ENCODE data around the gene SYF2. TPM values are rescaled to one million over a fixed set of nuclear protein-coding genes. Genes with fewer than 3 reads are reported as not detected.
A peak's percentile ranks its signal among the peaks of the same experiment; 100 is the strongest.
"Not testable (repeated sequence)": the region's sequence is repeated elsewhere in the genome, so short reads cannot be mapped to it uniquely, and the experiment has no call there.

The SYF2 gene
- total and polyA plus RNA-seq, 9 donors, result 38.2 to 141 (median 72.2) TPM

DNA sequence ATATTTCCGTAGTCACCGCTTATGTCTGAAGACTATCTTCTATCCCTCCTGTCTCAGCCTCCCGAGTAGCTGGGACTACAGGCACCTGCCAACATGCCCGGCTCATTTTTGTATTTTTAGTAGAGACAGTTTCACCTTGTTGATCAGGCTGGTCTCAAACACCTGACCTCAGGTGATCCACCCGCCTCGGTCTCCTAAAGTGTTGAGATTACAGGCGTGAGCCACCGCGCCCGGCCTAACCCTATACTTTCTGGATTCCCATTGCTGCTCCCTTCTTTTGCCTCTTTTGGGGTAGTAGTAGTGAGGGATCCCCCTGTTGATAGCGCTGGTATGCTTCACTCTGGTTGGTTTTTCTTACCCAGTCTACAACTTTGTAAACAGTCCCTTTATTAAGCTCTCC lies 5.7 kb upstream of the SYF2 start:
- Histone ChIP-seq H3K9me3 (no peaks in the 10 kb centered on the region), H3K4me1 (ENCODE audit: insufficient read depth) (peaks cover 5% of the 10 kb centered on the region), H3K36me3 (no peaks in the 10 kb centered on the region), H3K27ac (no peak overlapping the region), H3K27me3 (no peaks in the 10 kb centered on the region), H3K4me3 (no peak overlapping the region)
- no peak for DNase-seq
- WGBS, 3 donors, result 89 to 96% (median 93%) methylated on average over 11 of the region's 11 CpGs
- intact Hi-C loops (cut with DNase I), result no loop called here
- TF ChIP-seq EP300 (IDR thresholded peaks at IDR 0.05) (no peak), POLR2A (IDR thresholded peaks at IDR 0.05) (no peak)
- TF ChIP-seq, protein P1, sequence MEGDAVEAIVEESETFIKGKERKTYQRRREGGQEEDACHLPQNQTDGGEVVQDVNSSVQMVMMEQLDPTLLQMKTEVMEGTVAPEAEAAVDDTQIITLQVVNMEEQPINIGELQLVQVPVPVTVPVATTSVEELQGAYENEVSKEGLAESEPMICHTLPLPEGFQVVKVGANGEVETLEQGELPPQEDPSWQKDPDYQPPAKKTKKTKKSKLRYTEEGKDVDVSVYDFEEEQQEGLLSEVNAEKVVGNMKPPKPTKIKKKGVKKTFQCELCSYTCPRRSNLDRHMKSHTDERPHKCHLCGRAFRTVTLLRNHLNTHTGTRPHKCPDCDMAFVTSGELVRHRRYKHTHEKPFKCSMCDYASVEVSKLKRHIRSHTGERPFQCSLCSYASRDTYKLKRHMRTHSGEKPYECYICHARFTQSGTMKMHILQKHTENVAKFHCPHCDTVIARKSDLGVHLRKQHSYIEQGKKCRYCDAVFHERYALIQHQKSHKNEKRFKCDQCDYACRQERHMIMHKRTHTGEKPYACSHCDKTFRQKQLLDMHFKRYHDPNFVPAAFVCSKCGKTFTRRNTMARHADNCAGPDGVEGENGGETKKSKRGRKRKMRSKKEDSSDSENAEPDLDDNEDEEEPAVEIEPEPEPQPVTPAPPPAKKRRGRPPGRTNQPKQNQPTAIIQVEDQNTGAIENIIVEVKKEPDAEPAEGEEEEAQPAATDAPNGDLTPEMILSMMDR (IDR thresholded peaks at IDR 0.05), result no peak

DNA sequence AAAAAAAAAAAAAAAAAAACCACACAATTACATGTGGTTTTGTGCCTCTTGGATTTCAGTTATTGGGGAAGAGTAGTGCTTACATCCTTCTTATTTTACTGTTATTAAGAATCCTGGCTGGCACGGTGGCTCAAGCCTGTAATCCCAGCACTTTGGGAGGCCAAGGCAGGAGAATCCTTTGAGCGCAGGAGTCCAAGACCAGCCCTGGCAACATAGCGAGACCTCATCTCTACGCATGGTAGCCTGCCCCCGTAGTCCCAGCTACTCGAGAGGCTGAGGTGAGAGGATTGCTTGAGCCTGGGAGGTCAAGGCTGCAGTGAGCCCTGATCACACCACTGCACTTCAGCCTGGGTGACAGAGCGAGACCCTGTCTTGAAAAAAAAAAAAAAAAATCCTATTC lies 4.0 kb upstream of the SYF2 start:
- intact Hi-C loops (cut with DNase I); H3K9me3 ChIP-seq: not testable (repeated sequence)
- 89 to 90% (median 90%) methylated on average over 7 of the region's 7 CpGs for WGBS, 3 donors

DNA sequence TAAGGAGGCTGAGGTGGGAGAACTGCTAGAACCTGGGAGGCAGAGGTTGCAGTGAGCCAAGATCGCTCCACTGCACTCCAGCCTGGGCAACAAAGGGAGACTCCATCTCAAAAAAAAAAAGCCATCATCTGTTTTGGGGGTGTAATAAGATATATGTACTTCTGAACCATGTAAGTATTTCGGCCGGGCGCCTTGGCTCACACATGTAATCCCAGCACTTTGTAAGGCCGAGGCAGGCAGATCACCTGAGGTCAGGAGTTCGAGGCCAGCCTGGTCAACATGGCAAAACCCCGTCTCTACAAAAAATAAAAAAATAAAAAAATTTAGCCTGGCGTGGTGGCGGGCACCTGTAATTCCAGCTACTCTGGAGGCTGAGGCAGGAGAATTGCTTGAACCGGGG lies 3.1 kb upstream of the SYF2 start:
- not testable (repeated sequence) for DNase-seq

More for the DNA sequence above, 4.0 kb upstream of the SYF2 start:
- H3K27ac ChIP-seq; H3K4me3 ChIP-seq; H3K4me1 ChIP-seq (ENCODE audit: insufficient read depth); H3K27me3 ChIP-seq; DNase-seq; H3K36me3 ChIP-seq: not testable (repeated sequence)

DNA sequence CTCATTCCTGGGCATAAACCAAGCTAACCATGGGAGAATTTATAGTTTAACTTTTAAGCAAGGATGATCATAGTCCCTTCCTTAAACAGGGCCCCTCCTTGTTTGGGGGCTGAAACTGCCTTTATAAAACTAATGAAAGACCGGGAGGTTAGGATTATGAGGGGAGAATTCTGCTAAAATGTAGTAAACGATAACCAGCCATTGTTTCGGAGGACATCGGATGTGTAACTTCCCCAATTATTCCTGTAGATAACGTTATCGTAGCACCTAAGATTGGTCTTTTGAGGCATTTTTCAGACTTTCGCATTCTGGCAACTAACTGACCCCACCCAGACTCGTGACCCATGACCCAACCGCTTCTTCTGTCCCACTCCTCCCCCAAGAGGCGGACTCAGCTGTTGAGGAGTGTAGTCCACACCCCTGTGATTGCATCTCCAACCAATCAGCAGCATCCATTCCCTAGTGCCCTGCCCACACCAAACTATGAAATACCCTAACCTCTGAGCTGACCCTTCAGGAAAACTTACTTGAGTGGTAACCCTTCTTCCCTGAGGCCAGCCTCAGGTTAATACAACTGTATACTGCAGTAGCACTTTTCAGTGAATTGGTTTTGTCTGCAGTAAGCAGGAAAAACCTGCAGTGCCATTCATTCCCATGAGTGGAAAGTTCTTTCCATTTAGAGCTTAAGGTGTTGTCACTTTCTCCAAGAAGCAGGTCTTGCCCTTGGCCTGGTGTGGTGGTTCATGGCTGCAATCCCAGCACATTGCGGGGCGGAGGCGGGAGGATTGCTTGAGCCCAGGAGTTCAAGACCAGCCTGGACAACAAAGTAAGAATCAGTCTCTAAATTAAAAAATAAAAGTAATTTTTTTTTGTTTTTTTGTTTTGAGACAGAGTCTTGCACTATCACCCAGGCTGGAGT lies 823 bp upstream of the SYF2 start:
- H3K9me3 ChIP-seq, result no peaks in the 10 kb centered on the region
- H3K27me3 ChIP-seq, result no peaks in the 10 kb centered on the region
- DNase-seq, result peak; percentile 57 to 78 (median 66)
- TF ChIP-seq POLR2A (IDR thresholded peaks at IDR 0.05) (no peak), EP300 (IDR thresholded peaks at IDR 0.05) (no peak)
- TF ChIP-seq, protein P1 (IDR thresholded peaks at IDR 0.05), result no peak
- intact Hi-C loops (cut with DNase I), result no loop called here
- peak overlapping the region; percentile 74 for H3K4me3 ChIP-seq
- 20 to 21% (median 20%) methylated on average over 13 of the region's 13 CpGs for WGBS, 3 donors
- H3K36me3 ChIP-seq, result no peaks in the 10 kb centered on the region
- peaks cover 5% of the 10 kb centered on the region for H3K4me1 ChIP-seq (ENCODE audit: insufficient read depth)
- H3K27ac ChIP-seq, result peak overlapping the region; percentile 77 to 78

More for the DNA sequence above, 3.1 kb upstream of the SYF2 start:
- H3K27ac ChIP-seq; intact Hi-C loops (cut with DNase I); H3K4me1 ChIP-seq (ENCODE audit: insufficient read depth); H3K36me3 ChIP-seq; H3K4me3 ChIP-seq; H3K27me3 ChIP-seq; H3K9me3 ChIP-seq: not testable (repeated sequence)
- 95 to 97% (median 97%) methylated on average over 10 of the region's 10 CpGs for WGBS, 3 donors

DNA sequence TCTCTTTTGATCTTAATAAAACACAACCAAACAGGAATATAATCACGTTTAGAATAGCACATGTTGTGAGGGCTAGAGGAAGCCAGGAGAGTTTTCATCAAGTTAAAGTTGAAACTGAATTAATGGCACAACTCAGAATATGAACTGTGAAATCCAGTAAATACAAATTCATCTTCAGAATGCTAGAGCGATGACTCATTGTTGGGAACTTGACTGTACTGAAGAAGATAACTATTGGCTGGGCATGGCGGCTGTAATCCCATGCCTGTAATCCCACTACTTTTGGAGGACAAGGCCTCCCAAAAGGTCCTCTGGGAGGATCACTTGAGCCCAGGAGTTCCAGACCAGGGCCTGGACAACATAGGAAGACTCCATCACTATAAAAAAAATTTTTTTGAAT lies 8.8 kb downstream of the SYF2 start:
- TF ChIP-seq EP300 (IDR thresholded peaks at IDR 0.05), result no peak
- TF ChIP-seq POLR2A (IDR thresholded peaks at IDR 0.05), result no peak
- TF ChIP-seq, protein P1 (IDR thresholded peaks at IDR 0.05), result no peak
- no peak overlapping the region for H3K27ac ChIP-seq
- intact Hi-C loops (cut with DNase I), result no loop called here
- no peaks in the 10 kb centered on the region for H3K9me3 ChIP-seq
- H3K4me1 ChIP-seq (ENCODE audit: insufficient read depth), result no peaks in the 10 kb centered on the region
- H3K27me3 ChIP-seq, result no peaks in the 10 kb centered on the region
- no peak overlapping the region for H3K4me3 ChIP-seq
- 65 to 69% (median 65%) methylated on average over 3 of the region's 3 CpGs for WGBS, 3 donors
- H3K36me3 ChIP-seq, result no peaks in the 10 kb centered on the region
- no peak for DNase-seq
